ENCODE results near the gene RAD52.

RAD52 gene

GRCh38 chr12:946631-947030 is 2.9 kb downstream of the RAD52 start:
- Histone ChIP-seq H3K79me2 (peaks cover 28% of the 10 kb centered on the region), H3K9ac (no peak overlapping the region), H3K4me2 (ENCODE audit: low read length) (no peak overlapping the region), H3K27ac (no peak overlapping the region), H3K9me3 (ENCODE audit: control insufficient read depth, low read length) (no peaks in the 10 kb centered on the region), H3K27me3 (ENCODE audit: control insufficient read depth, insufficient read depth, low read length) (no peaks in the 10 kb centered on the region), H3K4me3 (ENCODE audit: low read depth, low read length) (no peak overlapping the region), H3K4me1 (peaks cover 7% of the 10 kb centered on the region), H3K36me3 (ENCODE audit: control insufficient read depth, insufficient read depth, low read length) (no peaks in the 10 kb centered on the region), H2AFZ (no peak overlapping the region)
- TF ChIP-seq CTCF (IDR thresholded peaks at IDR 0.05) = no peak

GRCh38 chr12:946212-946611 is 3.3 kb downstream of the RAD52 start:
- Histone ChIP-seq H2AFZ (no peak overlapping the region), H3K9ac (no peak overlapping the region), H3K4me3 (ENCODE audit: low read depth, low read length) (no peak overlapping the region), H3K4me1 (peaks cover 7% of the 10 kb centered on the region), H3K4me2 (ENCODE audit: low read length) (no peak overlapping the region), H3K79me2 (peaks cover 29% of the 10 kb centered on the region), H3K27ac (no peak overlapping the region), H3K9me3 (ENCODE audit: control insufficient read depth, low read length) (no peaks in the 10 kb centered on the region), H3K27me3 (ENCODE audit: control insufficient read depth, insufficient read depth, low read length) (no peaks in the 10 kb centered on the region), H3K36me3 (ENCODE audit: control insufficient read depth, insufficient read depth, low read length) (no peaks in the 10 kb centered on the region)
- TF ChIP-seq CTCF (IDR thresholded peaks at IDR 0.05) = no peak

GRCh38 chr12:944211-944610 is 5.3 kb downstream of the RAD52 start:
- Histone ChIP-seq H3K36me3 (ENCODE audit: control insufficient read depth, insufficient read depth, low read length) (no peaks in the 10 kb centered on the region), H3K4me3 (ENCODE audit: low read depth, low read length) (no peak overlapping the region), H3K9me3 (ENCODE audit: control insufficient read depth, low read length) (no peaks in the 10 kb centered on the region), H3K27me3 (ENCODE audit: control insufficient read depth, insufficient read depth, low read length) (no peaks in the 10 kb centered on the region), H3K4me1 (peaks cover 7% of the 10 kb centered on the region), H3K79me2 (peaks cover 40% of the 10 kb centered on the region), H2AFZ (no peak overlapping the region), H3K9ac (no peak overlapping the region), H3K4me2 (ENCODE audit: low read length) (no peak overlapping the region), H3K27ac (no peak overlapping the region)
- no peak for TF ChIP-seq CTCF (IDR thresholded peaks at IDR 0.05)

- Histone ChIP-seq H3K9ac (no peak overlapping the region), H3K4me1 (peaks cover 3% of the 10 kb centered on the region), H3K27me3 (ENCODE audit: control insufficient read depth, insufficient read depth, low read length) (no peaks in the 10 kb centered on the region), H3K36me3 (ENCODE audit: control insufficient read depth, insufficient read depth, low read length) (no peaks in the 10 kb centered on the region), H3K9me3 (ENCODE audit: control insufficient read depth, low read length) (no peaks in the 10 kb centered on the region), H3K4me3 (ENCODE audit: low read depth, low read length) (no peak overlapping the region), H3K4me2 (ENCODE audit: low read length) (no peak overlapping the region), H3K79me2 (peaks cover 41% of the 10 kb centered on the region), H2AFZ (no peak overlapping the region), H3K27ac (no peak overlapping the region)
- no peak for TF ChIP-seq CTCF (IDR thresholded peaks at IDR 0.05)
Measured at GRCh38 chr12:943051-943450, 6.4 kb downstream of the RAD52 start.

- Histone ChIP-seq H3K9ac (no peak overlapping the region), H3K4me3 (ENCODE audit: low read depth, low read length) (no peak overlapping the region), H3K4me2 (ENCODE audit: low read length) (no peak overlapping the region), H3K9me3 (ENCODE audit: control insufficient read depth, low read length) (no peaks in the 10 kb centered on the region), H3K27ac (no peak overlapping the region), H3K4me1 (no peaks in the 10 kb centered on the region), H3K79me2 (peaks cover 45% of the 10 kb centered on the region), H2AFZ (no peak overlapping the region), H3K36me3 (ENCODE audit: control insufficient read depth, insufficient read depth, low read length) (no peaks in the 10 kb centered on the region), H3K27me3 (ENCODE audit: control insufficient read depth, insufficient read depth, low read length) (no peaks in the 10 kb centered on the region)
- TF ChIP-seq CTCF (IDR thresholded peaks at IDR 0.05) = no peak
Measured at GRCh38 chr12:938810-939209, 10.7 kb downstream of the RAD52 start.

Data from parathyroid adenoma (tissue), 2 donors.